ENCODE data around the gene NMNAT3.

GRCh38 chr3:139716908-139717485 is 39.2 kb upstream of the NMNAT3 start:
- no peak for TF ChIP-seq MAX (IDR thresholded peaks at IDR 0.05)
- no peak for TF ChIP-seq SMC3 (IDR thresholded peaks at IDR 0.05)
- TF ChIP-seq REST (IDR thresholded peaks at IDR 0.05), result no peak

Data from A549 (cell line).